GM23338 (cell line): ENCODE results near the gene SHROOM2.

Experiments used
- CREB1 ChIP-seq: fragments of 250-450 bp; sonication (Bioruptor Pico); IDR thresholded peaks from 2 replicates; pipeline ENCODE4 v1.5.0; 2020; ENCODE audit warnings: low read depth, mild to moderate bottlenecking, moderate library complexity
- CTCF ChIP-seq, 2 experiments: fragments of 200-600 bp in 1 of 2; sonication (generic) in 1 of 2; conservative IDR thresholded peaks; 2 replicates each; pipeline versions ENCODE4 v1.5.1 to v1.6.1; 2016 to 2017; ENCODE audit warnings: antibody characterized with exemption in 2 of 2, low read depth in 2 of 2, mild to moderate bottlenecking in 2 of 2, moderate library complexity in 1 of 2
- EZH2 ChIP-seq: fragments of 200-600 bp; sonication (generic); IDR thresholded peaks from one replicate; pipeline ENCODE4 v1.8.0; 2017; ENCODE audit warnings: antibody characterized with exemption, mild to moderate bottlenecking, low read depth; ENCODE audit not compliant: unreplicated experiment
- EZH2phosphoT487 ChIP-seq: fragments of 200-600 bp; sonication (generic); IDR thresholded peaks from one replicate; pipeline ENCODE4 v1.8.1; 2018; ENCODE audit warnings: antibody characterized with exemption; ENCODE audit not compliant: unreplicated experiment
- JUNB ChIP-seq: IDR thresholded peaks from one replicate; pipeline ENCODE4 v1.6.1; 2016; ENCODE audit warnings: antibody characterized with exemption; ENCODE audit not compliant: unreplicated experiment
- POLR2AphosphoS5 ChIP-seq: IDR thresholded peaks from 2 replicates; pipeline ENCODE4 v1.6.1; 2016; ENCODE audit warnings: antibody characterized with exemption, low read depth
- REST ChIP-seq: IDR thresholded peaks from one replicate; pipeline ENCODE4 v1.6.1; 2018; ENCODE audit warnings: antibody characterized with exemption; ENCODE audit not compliant: unreplicated experiment
- STAT1 ChIP-seq: IDR thresholded peaks from one replicate; pipeline ENCODE4 v1.6.1; 2016; ENCODE audit warnings: antibody characterized with exemption; ENCODE audit not compliant: unreplicated experiment

- TF ChIP-seq POLR2AphosphoS5 (no peak), EZH2 (no peak), JUNB (no peak), CTCF (conservative IDR thresholded peaks at IDR 0.05; ENCODE audit: low read depth in 2 of 2) (no peak), EZH2phosphoT487 (no peak), STAT1 (no peak), REST (no peak), CREB1 (CRISPR knock-in tag) (no peak)
Measured at GRCh38 chrX:9980927-9981326, 194.7 kb downstream of the SHROOM2 start.
